Choroid plexus epithelial cell (primary cell): ENCODE results near the gene CHAT.

Experiments
- DNase-seq: peaks from one replicate; pipeline ENCODE4 v3.0.0-alpha.2; 2010; ENCODE audit warnings: low read depth
- H3K4me3 ChIP-seq: 2 replicates; pipeline ENCODE4 v1.5.1; 2011; ENCODE audit warnings: low read depth, mild to moderate bottlenecking, control low read depth, low read length, moderate library complexity
- CTCF ChIP-seq: conservative IDR thresholded peaks from 2 replicates; pipeline ENCODE4 v1.5.1; 2011; ENCODE audit warnings: low read depth, mild to moderate bottlenecking, control low read depth, inconsistent platforms, low read length, moderate library complexity

Gene CHAT

GRCh38 chr10:49596493-49596809 lies 17.4 kb upstream of the CHAT start:
- no peak overlapping the region for H3K4me3 ChIP-seq
- TF ChIP-seq CTCF = no peak
- no peak for DNase-seq

- no peak for TF ChIP-seq CTCF
- DNase-seq = no peak
- H3K4me3 ChIP-seq = no peak overlapping the region
These were observed 17.0 kb upstream of the CHAT start for GRCh38 chr10:49596836-49597235.

- no peak overlapping the region for H3K4me3 ChIP-seq
- DNase-seq = no peak
- no peak for TF ChIP-seq CTCF
These were observed 16.2 kb upstream of the CHAT start for GRCh38 chr10:49597426-49598163.

DNA sequence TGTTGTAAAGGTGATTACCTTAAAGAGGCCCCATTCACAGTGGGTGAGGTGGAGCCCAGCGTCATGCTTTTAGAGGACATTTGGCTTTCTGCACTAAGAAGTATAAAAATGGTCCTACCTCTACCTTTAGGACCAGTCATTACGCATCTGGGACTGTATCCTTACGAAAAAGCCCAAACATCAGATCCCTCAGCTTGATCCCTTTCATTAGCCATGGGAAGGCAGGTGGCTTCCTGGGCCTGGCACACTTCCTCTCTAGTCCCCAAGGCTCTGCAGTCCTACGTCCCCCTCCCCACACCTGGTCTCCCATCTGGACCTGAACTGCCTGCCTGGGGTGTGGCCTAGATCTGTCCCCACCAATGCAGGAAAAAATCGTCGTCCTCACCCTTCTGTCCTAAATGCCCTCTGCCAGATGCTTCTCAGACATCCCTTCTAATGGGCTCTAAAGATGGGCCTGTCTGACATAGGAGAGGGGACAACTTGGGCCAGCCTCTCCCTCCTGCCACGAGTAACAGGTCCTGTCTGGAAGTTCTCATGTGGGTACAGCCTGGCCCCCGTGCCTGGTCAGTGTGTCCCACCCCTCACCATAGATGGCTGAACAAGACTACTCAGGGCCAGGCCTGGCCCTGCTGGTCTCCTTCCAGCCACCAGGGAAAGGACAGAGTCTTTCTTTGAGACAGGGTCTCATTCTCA lies 15.5 kb upstream of the CHAT start:
- no peak for DNase-seq

DNA sequence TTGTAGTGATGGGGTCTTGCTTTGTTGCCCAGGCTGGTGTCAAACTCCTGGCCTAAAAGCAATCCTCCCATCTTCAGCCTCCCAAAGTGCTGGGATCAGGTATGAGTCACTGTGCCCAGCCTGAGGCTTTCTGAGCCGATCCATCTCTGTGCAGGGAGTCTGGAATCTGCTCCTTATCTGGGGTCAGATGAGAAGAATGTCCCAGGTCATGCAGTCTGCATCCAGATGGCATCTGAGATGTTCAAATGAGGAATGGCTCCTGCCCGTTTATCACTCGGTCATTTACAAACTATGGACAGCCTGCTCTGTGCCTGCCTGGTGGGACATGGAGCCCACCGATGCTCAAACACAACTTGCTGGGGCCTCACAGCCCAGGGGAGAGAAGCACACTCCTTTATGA lies 14.9 kb upstream of the CHAT start:
- DNase-seq = peak; percentile 50
- no peak for TF ChIP-seq CTCF
- no peak overlapping the region for H3K4me3 ChIP-seq

More for the DNA sequence above, 15.5 kb upstream of the CHAT start:
- no peak for TF ChIP-seq CTCF
- no peak overlapping the region for H3K4me3 ChIP-seq

DNA sequence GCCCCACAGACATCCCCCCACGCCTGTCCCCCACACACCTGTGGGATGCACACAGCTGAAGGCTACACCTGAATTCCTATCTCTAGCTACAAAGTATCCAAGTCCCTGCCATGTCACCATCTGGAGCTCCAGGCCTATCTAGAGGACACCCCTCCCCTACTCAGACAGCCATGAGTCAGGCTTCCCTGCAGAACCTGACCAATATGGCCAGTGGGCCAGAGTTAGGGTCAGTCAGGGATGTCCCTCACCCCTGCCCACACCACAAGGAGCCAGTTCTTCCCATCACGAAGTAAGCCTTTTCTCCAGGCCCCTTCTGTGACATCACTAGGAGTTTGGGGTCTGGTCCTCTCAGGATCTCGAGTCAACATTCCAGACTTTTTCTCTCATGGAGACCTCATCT lies 14.3 kb upstream of the CHAT start:
- no peak overlapping the region for H3K4me3 ChIP-seq
- TF ChIP-seq CTCF = no peak
- DNase-seq = no peak

DNA sequence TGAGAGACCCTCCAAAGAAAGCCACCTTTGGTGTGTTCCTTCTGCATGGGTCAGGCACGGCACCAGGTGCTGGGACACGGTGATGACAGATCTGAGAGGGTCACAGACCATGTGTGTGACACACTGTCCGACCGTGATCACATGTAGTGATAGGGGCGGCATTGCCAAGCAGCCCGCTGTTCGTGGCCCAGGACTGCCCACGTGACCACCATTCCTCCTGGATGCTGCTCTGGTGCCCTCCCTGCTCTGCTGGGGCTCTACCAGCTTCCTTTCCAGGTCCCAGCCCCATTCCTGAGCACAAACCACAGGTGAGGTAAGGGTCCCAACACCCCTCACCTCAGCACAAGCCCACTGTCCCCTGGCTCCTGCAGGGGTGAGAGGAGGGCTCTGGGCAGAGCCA lies 13.8 kb upstream of the CHAT start:
- no peak for TF ChIP-seq CTCF
- no peak for DNase-seq
- H3K4me3 ChIP-seq = no peak overlapping the region
